DMS 273 treated with DMSO at 0.1 percent for 48 hours (cell line): ENCODE measurements around the gene GUCY1A2.

Experiments
- DNase-seq: peaks from one replicate; lab custom pipeline; 2025; lab: John Stamatoyannopoulos, UW

GUCY1A2 gene

GRCh38 chr11:106644824-106645223 is 373.5 kb downstream of the GUCY1A2 start:
- DNase-seq = no peak

GRCh38 chr11:106642331-106642730 is 375.9 kb downstream of the GUCY1A2 start:
- DNase-seq = no peak

GRCh38 chr11:106632283-106632682 is 386.0 kb downstream of the GUCY1A2 start:
- DNase-seq = no peak

GRCh38 chr11:106627694-106628093 is 390.6 kb downstream of the GUCY1A2 start:
- DNase-seq = no peak

- DNase-seq = no peak
Measured at GRCh38 chr11:106625566-106625965, 392.7 kb downstream of the GUCY1A2 start.

- no peak for DNase-seq
Measured at GRCh38 chr11:106624377-106624776, 393.9 kb downstream of the GUCY1A2 start.
